ENCODE data around the gene CACNA1C.

Gene CACNA1C

DNA sequence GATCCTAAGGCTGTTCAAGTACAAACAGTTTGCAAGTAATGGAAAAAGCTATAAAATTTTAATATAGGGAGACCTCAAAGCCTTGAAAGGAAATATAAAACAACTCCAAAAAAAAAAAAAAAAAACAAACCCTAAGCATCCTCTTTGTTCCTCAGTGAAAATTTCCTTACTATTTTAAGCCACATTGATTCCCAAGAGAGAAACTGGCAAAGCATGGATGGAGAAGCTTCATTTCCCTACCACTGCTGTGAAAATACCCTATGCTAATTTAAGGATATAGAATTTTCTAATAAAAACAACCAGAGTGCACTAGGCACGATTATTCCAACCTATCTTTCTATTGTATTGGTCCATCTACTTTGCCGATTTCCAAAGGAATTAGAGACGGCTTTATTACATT, 283.1 kb downstream of the CACNA1C start:
- DNase-seq = no peak

DNA sequence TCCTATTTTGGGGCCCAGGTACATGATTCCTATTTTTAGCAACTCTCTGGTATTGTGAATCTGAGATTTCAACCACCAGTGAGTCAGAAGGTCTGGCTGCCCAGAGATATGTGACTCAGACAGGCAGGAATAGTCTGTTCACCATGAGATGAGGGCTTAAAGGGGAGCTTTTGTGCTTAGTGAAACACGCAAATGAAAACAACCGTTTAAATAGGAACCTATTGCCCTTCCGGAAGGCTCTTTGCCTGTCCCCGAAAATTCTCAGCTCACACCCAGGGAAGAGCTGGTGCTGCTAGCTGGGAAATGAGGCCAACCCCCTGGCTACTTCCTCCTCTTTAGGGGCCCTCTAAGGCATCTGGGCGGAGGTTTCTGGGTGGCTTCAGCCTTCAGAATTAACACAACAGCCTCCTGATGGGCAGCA, 283.6 kb downstream of the CACNA1C start:
- DNase-seq = no peak

DNA sequence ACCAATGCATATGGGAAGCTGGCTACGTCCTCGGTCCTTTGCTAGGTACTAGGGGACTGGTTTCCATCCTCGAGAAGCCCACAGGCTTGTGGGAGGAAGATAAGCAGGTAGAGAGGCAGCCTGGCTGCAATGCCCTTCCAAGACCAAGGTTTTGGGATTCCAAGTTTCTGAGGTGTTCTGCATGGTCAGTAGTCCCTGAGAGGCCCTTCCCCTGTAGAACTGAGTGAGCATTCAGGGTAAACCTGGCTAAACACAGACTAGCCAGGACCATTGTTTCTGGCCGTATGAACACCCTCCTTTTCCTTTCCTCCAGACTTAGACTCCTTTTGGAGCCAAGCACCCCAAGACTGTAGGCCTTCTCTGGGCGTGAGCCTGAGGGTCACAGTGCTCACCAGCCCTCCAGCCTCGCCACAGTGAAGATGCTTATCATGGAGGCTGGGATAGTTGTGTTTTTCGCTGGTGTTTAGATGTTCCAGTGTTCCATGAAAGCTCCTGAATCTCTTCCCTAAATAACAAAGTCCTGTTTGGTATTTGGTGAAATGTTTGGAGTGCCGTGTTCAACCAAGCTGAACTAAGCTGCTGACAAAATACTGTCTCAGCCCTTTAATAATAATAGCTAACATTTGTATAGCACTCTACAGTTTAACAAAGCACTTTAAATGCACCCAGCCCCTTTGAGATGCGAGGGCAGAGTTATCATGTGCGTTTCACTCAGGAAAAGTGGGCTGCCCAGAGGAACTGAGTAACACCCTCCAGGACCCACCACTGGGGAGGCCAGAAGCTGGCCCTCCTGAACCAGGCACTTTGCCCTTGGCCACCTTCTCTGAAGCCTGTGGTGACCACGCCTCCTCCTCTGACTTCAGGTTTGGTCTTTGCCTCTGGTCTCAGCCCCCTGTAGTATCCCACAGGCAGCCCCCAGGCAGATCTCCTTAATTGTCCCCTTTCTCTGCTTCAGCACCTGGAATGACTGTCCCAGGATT, 284.5 kb downstream of the CACNA1C start:
- no peak for DNase-seq

DNA sequence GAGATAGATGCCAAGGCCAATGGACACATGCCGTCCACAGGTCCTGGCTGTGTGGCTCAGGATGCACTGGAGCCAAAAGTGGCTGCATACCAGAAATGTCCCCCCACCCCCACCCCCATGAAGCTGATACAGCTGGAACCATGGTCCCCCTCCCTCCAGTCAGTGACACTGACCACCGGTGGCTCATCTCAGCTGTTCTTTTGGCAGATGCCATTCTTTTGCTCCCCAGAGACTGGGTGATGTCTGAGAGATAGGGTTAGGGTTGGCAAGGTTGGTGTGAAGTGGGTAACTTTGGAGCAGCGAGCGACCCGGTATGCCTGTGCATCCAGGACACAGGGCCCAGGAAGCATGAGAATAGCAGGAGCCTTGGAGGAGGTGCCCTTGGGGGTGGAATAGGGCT, 285.6 kb downstream of the CACNA1C start:
- no peak for DNase-seq

DNA sequence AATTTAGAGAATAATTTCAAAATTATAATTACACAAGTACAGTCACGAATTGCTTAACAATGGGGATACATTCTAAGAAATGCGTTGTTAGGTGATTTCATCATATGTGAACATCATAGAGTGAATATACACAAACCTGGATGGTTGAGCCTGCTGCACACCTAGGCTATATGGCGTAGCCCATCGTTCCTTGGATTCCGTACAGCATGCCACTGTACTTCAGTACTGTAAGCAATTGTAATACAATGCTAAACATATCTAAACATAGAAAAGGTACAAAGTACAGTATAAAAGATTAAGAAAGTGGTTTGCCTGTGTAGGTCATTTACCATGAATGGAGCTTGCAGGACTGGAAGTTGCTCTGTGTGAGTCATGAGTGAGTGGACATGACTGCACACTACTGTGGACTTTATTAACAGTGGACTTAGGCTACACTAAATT, 286.2 kb downstream of the CACNA1C start:
- no peak for DNase-seq

DNA sequence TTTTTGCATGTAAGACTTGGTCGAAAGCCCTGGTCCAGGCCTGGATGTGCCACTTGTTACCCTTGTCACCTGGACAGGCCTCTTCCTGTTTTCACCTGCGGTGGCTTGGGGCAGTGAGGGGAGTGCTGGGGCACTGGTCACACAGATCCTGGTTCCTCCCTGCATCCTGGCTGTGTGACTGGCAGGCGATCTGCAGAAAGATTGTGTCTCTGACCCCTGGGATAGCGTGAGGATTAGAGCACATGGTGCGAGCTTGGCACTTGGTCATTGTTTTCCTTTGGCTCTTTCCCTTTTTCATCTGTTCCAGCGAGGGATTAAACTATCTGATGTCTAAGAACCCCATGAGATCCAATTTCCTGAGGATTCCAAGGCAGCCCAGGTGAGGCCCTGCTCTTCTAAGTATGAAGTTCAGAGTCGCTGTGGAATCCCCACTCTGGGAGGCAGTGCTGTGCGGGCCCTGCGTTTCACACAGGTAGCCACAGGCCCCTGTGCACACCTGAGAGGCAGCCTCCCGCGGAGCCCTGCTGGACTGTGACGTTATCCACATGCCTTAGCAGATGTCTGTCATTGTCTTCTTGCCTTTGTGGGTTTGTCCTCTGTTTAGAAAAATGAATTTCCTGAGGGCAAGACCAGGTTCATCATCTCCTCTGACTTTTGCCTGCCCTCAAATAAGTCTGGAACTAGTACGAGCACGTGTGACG, 288.4 kb downstream of the CACNA1C start:
- no peak for DNase-seq

DNA sequence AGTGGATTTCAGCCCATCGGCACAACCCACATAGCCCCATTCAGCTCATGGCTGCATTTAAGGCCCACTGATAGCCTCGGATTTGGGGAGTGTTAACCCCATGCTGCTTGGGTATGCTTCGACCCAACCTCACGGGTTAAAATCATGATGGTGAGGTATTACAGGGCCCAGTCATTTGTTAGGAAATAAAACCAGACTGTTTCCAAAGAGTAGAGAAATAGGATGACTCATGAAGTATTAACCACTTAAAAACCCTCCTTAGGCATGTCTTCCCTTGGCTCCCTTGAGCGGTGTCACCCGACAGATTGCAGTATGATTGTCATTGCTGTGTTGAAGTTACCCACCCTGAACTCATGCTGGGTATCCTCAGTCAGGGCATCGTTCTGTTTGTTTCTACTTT, 289.1 kb downstream of the CACNA1C start:
- no peak for DNase-seq

DNA sequence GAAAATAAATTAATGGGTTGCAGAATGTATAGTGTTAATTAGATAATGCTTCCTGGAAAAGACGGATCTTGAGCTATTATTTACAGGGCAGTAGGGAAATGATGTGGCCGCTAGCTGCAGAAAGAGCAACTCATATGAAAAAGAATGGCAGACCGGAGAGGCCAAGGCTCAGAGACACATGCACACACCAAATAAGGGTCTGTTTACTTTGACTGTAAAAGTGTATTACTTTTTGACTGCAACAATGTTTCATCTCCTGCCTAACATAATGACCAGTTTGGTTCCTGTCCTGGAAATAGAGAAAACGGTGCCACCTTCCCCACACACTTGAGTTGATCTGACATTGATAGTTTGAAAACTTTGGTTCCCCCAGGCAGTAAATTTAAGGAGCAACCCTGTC, 290.9 kb downstream of the CACNA1C start:
- DNase-seq = no peak

DNA sequence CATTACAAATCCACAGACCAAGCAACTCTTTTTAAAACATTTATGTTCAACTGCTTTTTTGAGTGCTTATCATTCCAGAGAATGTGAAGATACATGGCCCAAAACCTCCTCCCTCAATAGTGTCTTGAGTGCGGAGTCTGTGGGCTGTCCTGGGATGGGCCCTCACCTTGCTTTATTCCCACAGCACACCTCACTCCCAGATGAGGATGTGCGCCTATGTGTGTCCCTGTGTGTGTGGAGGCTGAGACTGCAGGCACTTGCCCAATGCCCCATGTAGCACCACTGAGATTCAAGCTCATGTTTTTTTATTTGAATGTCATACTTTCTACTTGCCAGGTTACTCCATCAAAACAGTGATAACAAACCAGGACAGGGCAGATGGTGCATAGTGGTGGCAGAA, 291.7 kb downstream of the CACNA1C start:
- DNase-seq = no peak

DNA sequence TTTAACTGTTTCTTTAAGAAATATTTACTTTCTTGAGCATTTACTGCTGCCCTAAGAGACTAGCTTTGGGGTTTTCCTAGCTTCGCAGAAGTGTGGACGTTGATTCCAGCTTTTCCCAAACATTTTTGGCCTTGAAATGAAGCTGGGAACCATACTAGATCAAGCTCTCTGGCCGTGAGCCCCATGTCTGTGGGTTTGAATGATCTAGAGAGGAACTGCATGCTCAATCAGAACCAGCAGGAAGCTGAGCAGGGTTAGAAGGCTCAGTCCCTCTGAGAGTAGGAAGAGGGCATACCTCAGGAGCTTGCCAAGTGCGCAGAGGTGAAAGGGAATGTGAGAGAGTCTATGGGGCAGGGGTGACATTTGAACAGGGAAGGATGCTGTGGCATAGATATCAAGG, 292.1 kb downstream of the CACNA1C start:
- DNase-seq = no peak

DNA sequence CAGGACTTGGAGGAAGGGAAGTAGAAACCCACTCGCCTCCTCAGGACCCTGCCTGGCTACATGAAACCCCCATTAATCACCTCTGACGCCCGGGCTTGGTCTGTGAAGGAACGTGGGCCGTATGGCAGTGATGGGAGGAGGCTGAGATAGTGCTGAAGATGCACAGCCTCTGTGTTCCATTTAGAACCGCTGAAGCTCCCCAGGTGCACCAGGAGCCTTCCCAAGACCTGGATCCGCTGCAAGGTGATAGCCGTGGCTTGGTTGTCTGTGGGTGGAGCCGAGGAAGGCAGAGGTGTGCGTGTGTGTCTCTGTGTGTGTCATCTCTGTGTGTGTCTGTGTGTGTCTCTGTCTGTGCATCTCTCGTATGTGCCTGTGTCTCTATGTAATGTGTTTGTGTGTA, 293.1 kb downstream of the CACNA1C start:
- no peak for DNase-seq

DNA sequence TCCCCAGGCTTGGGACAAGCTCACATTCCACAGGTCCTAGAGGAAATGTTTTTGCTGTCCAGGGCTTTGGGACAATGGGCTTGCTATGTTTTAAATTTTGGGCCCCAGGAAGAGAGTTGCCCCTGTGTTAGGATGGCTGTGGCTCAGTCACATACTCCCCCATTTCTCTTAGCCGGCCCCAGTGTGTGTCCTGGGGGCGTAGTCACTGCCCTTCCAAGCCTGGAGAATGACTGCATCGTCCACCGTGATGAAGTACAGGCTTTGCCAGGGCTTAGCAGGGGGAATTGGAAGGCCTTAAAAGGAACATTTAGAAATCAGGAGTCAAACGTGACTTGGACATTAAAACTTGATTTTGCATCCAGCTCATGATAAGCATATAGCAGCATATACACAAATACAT, 293.6 kb downstream of the CACNA1C start:
- DNase-seq = no peak

DNA sequence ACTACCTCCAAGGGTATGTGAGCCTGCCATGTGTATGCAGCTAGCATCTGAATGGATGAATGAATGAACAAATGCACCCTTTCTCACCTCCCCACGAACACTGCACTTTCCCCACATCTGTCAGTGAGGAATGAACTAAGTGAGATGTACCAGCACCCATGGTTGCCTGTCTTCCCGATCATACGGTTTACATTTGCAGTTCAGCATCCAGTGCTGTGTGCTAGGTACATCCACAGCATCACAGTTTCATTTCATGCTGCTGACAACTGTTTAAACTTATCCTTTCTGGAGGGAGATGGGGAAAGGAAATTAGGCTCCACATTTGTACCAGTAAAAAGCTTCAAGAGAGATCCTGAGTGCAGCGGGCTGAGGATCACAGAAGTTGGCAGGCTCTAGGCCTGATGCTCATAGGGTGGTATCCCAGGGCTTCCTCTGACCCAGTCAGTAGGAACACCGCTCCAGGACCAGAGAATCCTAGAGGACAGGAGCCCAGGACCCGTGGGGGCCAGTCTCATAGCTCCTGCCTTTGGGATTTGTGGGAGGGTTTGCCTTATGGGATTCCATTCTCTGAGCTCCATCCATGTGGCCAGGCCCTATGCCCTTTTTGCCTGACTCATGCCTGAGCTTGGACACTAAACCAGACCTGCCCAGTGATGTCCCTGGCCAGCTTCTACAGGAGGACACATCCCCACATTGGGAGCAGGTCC, 294.5 kb downstream of the CACNA1C start:
- no peak for DNase-seq

DNA sequence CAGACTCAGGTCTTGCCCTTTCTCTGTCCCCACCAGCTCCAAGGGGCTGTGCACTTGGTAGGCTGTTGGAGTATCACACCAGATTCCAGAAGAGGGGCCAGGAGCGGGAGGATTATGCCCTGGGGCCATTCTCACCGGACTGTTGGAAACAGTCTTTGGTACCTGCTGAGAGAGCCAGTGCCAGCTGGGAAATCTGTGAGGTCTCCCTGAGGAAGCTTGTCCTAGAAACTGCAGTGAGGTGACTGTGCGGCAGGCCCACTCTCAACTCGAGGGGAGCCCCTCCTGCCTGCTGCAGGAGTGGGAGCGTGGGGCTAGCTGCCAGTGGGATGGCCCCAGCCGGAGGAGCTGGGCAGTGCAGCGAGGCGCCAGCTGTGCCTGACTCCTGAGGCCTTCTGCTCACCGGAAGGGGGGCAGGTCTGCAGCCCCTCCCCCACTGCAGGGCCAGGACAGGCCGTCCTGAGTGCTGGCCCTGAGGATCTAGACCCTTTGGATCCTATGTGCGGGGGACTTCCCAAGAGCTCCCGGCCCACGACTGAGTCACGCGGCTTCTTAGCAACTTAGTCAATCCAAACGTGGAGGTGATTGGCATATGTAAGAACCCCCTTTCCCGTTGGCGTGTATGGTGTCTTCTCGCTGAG, 295.2 kb downstream of the CACNA1C start:
- no peak for DNase-seq

DNA sequence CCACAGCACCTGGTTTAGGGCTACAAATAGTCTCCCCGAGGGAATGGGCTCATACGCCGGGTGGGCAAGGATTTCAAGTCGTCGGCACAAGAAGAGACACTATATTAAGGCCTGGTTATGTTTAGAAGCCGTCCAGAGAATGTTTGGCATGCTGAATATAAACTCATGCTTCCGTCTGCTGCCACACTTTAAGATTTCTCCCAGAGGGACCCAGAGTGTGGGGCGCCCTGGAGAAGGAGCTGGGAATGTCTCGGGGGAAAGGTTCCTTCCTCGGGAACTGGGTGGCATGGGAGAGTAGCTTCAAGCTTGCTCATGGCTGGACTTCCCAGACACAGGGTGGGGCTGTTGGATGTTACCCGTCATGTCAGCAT, 295.7 kb downstream of the CACNA1C start:
- DNase-seq = no peak

DNA sequence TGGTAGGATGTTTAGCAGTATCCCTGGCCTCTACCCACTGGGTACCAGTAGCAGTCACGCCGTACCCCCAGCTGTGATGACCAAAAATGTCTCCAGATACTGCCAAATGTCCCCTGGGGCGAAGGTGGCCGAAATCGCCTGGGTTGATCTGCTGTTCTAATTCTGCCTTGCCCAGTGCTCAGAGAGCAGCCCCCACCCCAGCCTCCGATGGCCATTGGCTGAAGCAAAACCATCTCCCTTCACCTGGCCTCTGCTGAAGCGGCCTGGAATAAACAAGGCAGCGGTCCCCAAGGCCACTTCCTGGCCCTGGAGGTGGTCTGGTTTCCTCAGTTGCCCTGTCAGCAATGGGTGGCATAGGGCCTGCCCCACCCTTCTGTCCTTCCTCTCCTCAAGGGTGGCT, 298.4 kb downstream of the CACNA1C start:
- DNase-seq = no peak

DNA sequence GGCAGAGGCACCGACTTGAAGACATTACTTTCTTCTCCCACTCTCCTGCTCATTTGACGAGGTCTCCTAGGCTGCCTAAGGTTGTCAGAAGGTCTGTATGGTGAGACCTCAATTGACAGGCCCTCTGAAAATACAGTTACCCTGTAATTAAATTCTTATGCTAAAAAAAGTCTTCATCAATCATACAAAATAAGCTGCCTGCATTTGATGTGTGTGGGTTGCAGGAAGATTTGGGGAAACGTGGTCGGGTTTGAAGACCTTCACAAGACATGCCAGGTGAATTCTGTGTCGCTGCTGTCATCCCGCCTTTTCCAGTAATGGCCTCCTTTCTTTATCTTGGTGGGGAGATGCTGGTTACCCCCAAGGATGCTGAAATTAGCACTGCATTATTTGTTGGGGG, 299.4 kb downstream of the CACNA1C start:
- DNase-seq = no peak

DNA sequence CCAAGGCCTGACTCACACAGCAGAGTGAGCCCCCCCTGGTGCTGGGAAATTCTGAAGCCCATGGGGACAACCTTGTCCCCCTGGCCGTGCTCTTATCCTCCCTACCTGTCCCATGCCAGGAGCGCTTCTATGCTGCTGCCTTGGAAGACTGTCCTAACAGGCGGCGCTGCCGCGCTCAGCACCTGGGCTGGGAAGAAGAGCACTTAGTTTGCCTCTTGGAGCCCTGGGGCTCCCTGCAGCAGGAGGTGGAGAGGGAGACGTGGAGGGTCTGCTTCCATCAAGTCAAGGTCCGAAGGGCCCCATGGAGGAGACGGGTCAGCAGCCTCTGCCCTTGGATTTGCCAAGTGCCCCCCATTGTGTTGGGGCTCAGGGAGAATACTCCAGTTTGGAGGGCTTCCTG, 300.5 kb downstream of the CACNA1C start:
- DNase-seq = no peak

DNA sequence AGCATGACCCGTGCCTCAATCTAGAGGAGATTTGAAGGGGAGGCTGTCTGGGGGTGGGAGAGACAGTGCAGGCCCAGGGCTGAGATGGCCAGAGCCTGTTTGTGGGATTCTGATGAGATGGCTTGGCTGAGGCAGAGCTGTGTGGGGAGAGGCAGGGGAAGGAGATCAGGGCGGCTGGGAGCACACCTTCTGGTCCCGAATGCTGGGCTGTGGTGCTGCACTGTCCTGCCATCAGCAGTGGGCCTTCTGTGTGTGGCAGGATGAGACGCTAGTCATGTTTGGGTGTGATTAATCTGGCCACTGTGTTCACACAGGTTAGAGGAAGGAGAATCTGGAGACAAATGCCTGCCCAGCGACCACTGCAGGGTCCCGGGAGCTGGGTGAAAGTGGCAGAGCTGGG, 300.9 kb downstream of the CACNA1C start:
- DNase-seq = no peak

DNA sequence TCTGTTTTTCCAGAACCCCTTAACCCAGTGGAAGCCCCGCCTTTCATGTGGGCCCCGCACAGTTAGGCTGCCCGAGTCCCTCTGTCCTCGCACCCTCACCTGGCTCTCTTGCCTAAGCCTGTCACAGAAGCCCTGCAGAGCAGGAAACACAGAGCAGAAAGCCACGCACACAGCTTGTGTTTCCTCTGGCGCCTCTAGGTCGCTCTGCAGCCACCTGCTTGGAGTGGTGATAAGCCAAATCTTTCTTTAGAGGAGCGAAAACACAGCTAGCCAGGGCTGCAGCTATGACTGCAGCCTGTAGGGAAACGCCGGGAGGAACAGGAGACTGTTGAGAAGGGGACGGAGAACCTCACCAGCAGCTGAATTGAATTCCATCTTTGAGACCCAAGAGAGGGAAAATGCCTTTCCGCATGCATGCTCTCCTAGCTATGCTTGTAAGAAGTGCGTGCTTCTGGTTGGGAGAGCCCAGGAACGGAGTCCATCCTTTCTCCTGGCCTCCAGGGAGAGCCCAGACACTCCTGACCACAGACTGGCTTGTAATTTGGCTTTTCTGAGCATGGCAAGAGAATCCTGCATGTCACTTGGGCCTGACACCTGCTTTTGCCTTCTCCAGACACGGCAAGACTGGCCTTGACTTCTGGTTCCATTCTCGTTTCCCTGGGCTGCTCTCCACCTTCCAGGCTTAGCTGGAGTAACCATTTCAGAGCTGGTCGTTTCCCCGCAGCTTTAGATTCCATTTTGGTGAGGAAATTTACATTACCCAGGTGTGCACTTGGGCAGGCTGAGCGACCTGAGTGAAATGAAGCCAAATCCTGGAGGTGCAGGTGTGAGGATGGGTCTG, 301.6 kb downstream of the CACNA1C start:
- peak in 14 of 58 donors; percentile 9 to 74 (median 22) for DNase-seq

DNA sequence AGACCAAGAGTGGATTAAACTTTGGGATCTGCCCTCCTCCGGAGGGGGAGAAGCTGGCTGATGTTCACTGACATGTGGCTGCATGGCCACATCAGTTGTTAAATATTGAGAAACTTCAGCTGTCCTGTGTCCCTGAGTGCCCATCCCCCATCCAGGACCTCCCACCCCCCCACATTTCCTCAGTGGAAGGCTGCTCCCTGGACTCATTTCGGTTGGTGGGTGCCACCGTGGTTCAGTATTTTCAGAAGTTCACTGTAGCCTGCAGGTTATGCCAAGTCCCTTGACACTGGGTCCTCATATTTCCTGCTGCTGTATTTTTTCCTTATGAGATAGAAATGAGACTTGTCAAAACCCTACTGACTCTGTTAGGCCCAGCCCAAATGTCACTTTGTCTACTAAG, 302.4 kb downstream of the CACNA1C start:
- no peak for DNase-seq

Data from anterior cingulate cortex (tissue), 58 donors.